HepG2 (cell line): Measurements from ENCODE around the gene APBB2. TPM values are rescaled to one million over a fixed set of nuclear protein-coding genes. Genes with fewer than 3 reads are reported as not detected.
A peak's percentile ranks its signal among the peaks of the same experiment; 100 is the strongest.

ENCODE experiments used
- ATAC-seq: fragments of 200-7000 bp; cut with Tn5 transposase; 3 replicates; pipeline ENCODE4 v1.9.1; 2020; ENCODE audit warnings: mild to moderate bottlenecking, moderate library complexity
- BruUV-seq: library from RNA; stranded (reverse); fragments of 400-500 nt; replicated peaks from 2 replicates; lab custom pipeline; 2021; lab: Mats Ljungman, UMichigan
- CTCF ChIA-PET: fragments of 300-600 bp; formaldehyde crosslinking; extraction: SDS; loops from one replicate; lab custom pipeline; 2021; ENCODE audit warnings: low total read pairs, inconsistent platforms, low intra/inter-chr PET ratio; lab: Yijun Ruan, JAX
- POLR2A ChIA-PET: fragments of 350-600 bp; sonication (Branson Sonifier 250); formaldehyde crosslinking; loops from one replicate; lab custom pipeline; 2020; ENCODE audit warnings: antibody characterized with exemption, inconsistent platforms; lab: Yijun Ruan, JAX
- DNase-seq: peaks from one replicate; pipeline ENCODE4 v3.0.0-alpha.2; 2015; ENCODE audit warnings: low spot score
- FAIRE-seq: peaks from 3 replicates; lab custom pipeline; 2011; peaks lifted over from hg19 to GRCh38; lab: Jason Lieb, UNC
- H2AFZ ChIP-seq: one replicate; pipeline ENCODE4 v1.6.1; 2011; ENCODE audit warnings: low read length, inconsistent platforms
- H3K27ac ChIP-seq: fragments of 300-600 bp; 3 replicates; pipeline ENCODE4 v1.8.0; 2011; ENCODE audit warnings: mixed run types, mild to moderate bottlenecking, mixed read lengths, low read length, inconsistent platforms; ENCODE audit not compliant: insufficient read depth; ENCODE audit errors: extremely low read length
- H3K27me3 ChIP-seq, 2 experiments: fragments of 200-600 bp in 1 of 2; 2 replicates in 1 of 2; 3 replicates in 1 of 2; pipeline versions ENCODE4 v1.6.0 to v1.8.0; 2011; ENCODE audit warnings: low read length in 2 of 2, mild to moderate bottlenecking in 2 of 2, moderate library complexity in 2 of 2, inconsistent platforms in 1 of 2; ENCODE audit not compliant: insufficient read depth in 2 of 2, control insufficient read depth in 1 of 2
- H3K36me3 ChIP-seq, 2 experiments: fragments of 200-600 bp in 1 of 2; replicated peaks in 1 of 2; 2 replicates in 1 of 2; 3 replicates in 1 of 2; pipeline versions ENCODE4 v1.5.1 to v1.8.0; 2011; ENCODE audit warnings: low read length in 2 of 2, inconsistent platforms in 1 of 2; ENCODE audit not compliant: insufficient read depth in 2 of 2, control insufficient read depth in 1 of 2
- H3K4me1 ChIP-seq: 2 replicates; pipeline ENCODE4 v1.5.1; 2012; ENCODE audit warnings: low read length, inconsistent platforms; ENCODE audit not compliant: insufficient read depth
- H3K4me2 ChIP-seq: 2 replicates; pipeline ENCODE4 v1.6.0; 2011; ENCODE audit warnings: low read depth, low read length, inconsistent platforms
- H3K4me3 ChIP-seq, 3 experiments: fragments of 200-600 bp in 1 of 3; sonication (generic), shearing (Covaris generic) in 1 of 3; replicated peaks in 1 of 3; 2 replicates each; pipeline ENCODE4 v1.5.1; 2011 to 2016; ENCODE audit warnings: low read length in 3 of 3, inconsistent platforms in 2 of 3, low read depth in 2 of 3, mild to moderate bottlenecking in 2 of 3, control low read depth in 1 of 3, mixed read lengths in 1 of 3; ENCODE audit not compliant: insufficient read depth in 1 of 3
- H3K79me2 ChIP-seq: one replicate; pipeline ENCODE4 v1.6.1; 2011; ENCODE audit warnings: low read length, inconsistent platforms; ENCODE audit not compliant: insufficient read depth
- H3K9ac ChIP-seq: 2 replicates; pipeline ENCODE4 v1.6.0; 2011; ENCODE audit warnings: mild to moderate bottlenecking, low read depth, low read length, inconsistent platforms; ENCODE audit not compliant: insufficient read depth
- H3K9me3 ChIP-seq: 2 replicates; pipeline ENCODE4 v1.5.1; 2012; ENCODE audit warnings: mild to moderate bottlenecking, low read length
- H4K20me1 ChIP-seq: 2 replicates; pipeline ENCODE4 v1.6.0; 2011; ENCODE audit warnings: inconsistent platforms, mild to moderate bottlenecking, low read length, moderate library complexity; ENCODE audit not compliant: insufficient read depth
- EED ChIP-seq: sonication (generic); formaldehyde crosslinking; IDR thresholded peaks from 2 replicates; pipeline ENCODE4 v1.5.0; 2020; ENCODE audit warnings: mild to moderate bottlenecking, missing genetic modification reagents
- FOXC1 ChIP-seq: sonication (generic); formaldehyde crosslinking; IDR thresholded peaks from 2 replicates; pipeline ENCODE4 v1.8.0; 2022; ENCODE audit warnings: mild to moderate bottlenecking, missing genetic modification reagents, borderline replicate concordance
- JUN ChIP-seq: sonication (generic); formaldehyde crosslinking; IDR thresholded peaks from 2 replicates; pipeline ENCODE4 v1.4.0; 2020; ENCODE audit warnings: mild to moderate bottlenecking, missing genetic modification reagents
- KAT8 ChIP-seq: IDR thresholded peaks from 2 replicates; pipeline ENCODE4 v1.6.1; 2016; ENCODE audit warnings: missing genetic modification reagents, missing compliant biosample characterization
- KLF9 ChIP-seq: IDR thresholded peaks from 2 replicates; pipeline ENCODE4 v1.6.1; 2016; ENCODE audit warnings: low read depth
- TRIM22 ChIP-seq: fragments of 450-650 bp; IDR thresholded peaks from 2 replicates; pipeline ENCODE4 v1.6.1; 2017
- XBP1 ChIP-seq: sonication (generic); formaldehyde crosslinking; IDR thresholded peaks from 2 replicates; pipeline ENCODE4 v1.5.0; 2020; ENCODE audit warnings: missing genetic modification reagents
- ZFP36L1 ChIP-seq: sonication (generic); formaldehyde crosslinking; IDR thresholded peaks from 2 replicates; pipeline ENCODE4 v1.8.0; 2022; ENCODE audit warnings: mild to moderate bottlenecking, missing genetic modification reagents, moderate library complexity
- ZNF101 ChIP-seq: sonication (generic); formaldehyde crosslinking; IDR thresholded peaks from 2 replicates; pipeline ENCODE4 v1.4.0; 2020; ENCODE audit warnings: mild to moderate bottlenecking, low read depth, missing genetic modification reagents, borderline replicate concordance
- ZNF430 ChIP-seq: sonication (generic); formaldehyde crosslinking; IDR thresholded peaks from 2 replicates; pipeline ENCODE4 v1.9.0; 2021; ENCODE audit warnings: mild to moderate bottlenecking, missing genetic modification reagents
- ZNF83 ChIP-seq: sonication (generic); formaldehyde crosslinking; IDR thresholded peaks from 2 replicates; pipeline ENCODE4 v1.4.0; 2020; ENCODE audit warnings: missing genetic modification reagents, mild to moderate bottlenecking, borderline replicate concordance
- WGBS: methylation state at CpG from one replicate; pipeline ENCODE4 v1.1.6; 2017; ENCODE audit warnings: low lambda C conversion rate; 5-methylcytosine and 5-hydroxymethylcytosine counted together
- in situ Hi-C: cut with HindIII; loops from 2 replicates; pipeline ENCODE4 v1.10.0; 2017; ENCODE audit warnings: low pct_unique_long_range_greater_than_20kb; ENCODE audit not compliant: extremely low pct_ligation_motif_present
- intact Hi-C: fragments of 100-400 bp; cut with micrococcal nuclease; formaldehyde crosslinking; loops from one replicate; pipeline ENCODE4 v1.10.0; 2022; ENCODE audit not compliant: unreplicated experiment
- polyA plus RNA-seq, 8 experiments: library from polyadenylated mRNA; depleted of rRNA in 3 of 8; stranded (reverse) in 7 of 8; unstranded in 1 of 8; fragments of >200 nt; fragmentation: Illumina TruSeq in 4 of 8; extraction: Trizol in 4 of 8; gene quantifications; 2 replicates each; pipeline versions ENCODE4 v1.2.1 to v1.2.3, GENCODE V29; 2011 to 2016; ENCODE audit warnings: low read depth in 4 of 8, missing spikeins in 1 of 8, mixed read lengths in 1 of 8; ENCODE audit not compliant: insufficient read depth in 1 of 8
- total RNA-seq, 5 experiments: library from RNA; depleted of rRNA; stranded (reverse); fragments of >200 nt; fragmentation: Illumina TruSeq; extraction: Trizol; gene quantifications; 2 replicates each; pipeline ENCODE4 v1.2.3, GENCODE V29; 2016; ENCODE audit warnings: low read depth in 1 of 5
- TF ChIP-seq, protein P1 (sequence below): sonication (generic); formaldehyde crosslinking; IDR thresholded peaks from 2 replicates; pipeline ENCODE4 v1.4.0; 2020; ENCODE audit warnings: missing genetic modification reagents
- TF ChIP-seq, protein P2 (sequence below), 2 experiments: sonication (generic) in 1 of 2; formaldehyde crosslinking in 1 of 2; IDR thresholded peaks; 2 replicates each; pipeline versions ENCODE4 v1.4.0 to v1.6.1; 2016 to 2020; ENCODE audit warnings: borderline replicate concordance in 1 of 2, low read depth in 1 of 2, mild to moderate bottlenecking in 1 of 2, missing genetic modification reagents in 1 of 2

APBB2 gene
- total and polyA plus RNA-seq, 2 of the 13 experiments (the other 11 are each of a cell fraction or from before 2014, with no cell fraction given), result 11.7 to 17.0 TPM

DNA sequence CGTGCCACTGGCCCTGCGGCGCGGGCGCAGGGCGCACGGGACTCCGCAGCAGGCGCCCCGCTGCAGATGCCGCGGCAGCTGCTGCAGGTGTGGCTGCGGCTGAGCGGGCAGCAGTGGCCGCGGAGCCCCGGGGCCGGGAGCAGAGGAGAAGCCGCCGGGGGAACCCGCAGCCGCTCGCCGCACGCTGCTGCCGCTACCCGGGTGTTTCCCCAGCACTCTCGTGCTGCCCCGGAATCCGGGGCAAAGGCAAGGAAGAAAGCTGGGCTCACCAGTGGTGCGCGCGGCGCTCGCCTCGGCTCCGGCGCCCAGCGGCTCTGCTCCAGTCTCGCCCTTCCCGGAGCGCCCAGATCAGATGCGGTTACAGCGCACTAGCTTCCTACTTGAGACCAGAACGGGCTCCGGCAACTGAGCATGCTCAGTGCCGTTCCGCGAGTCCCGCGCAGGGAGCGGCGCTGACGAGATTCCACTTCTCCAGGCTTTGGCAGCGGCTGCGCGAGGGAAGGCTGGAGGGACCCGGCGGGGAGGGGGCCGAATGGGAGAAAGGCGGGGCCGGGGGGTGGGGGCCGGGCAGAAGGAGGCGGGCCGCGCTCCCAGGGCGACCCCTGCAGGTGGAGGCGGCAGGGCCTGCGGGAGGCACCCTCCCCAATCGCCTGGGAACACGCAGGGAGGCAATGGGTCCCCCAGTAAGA is at the start of gene APBB2 (continued):
- TF ChIP-seq, protein P1, sequence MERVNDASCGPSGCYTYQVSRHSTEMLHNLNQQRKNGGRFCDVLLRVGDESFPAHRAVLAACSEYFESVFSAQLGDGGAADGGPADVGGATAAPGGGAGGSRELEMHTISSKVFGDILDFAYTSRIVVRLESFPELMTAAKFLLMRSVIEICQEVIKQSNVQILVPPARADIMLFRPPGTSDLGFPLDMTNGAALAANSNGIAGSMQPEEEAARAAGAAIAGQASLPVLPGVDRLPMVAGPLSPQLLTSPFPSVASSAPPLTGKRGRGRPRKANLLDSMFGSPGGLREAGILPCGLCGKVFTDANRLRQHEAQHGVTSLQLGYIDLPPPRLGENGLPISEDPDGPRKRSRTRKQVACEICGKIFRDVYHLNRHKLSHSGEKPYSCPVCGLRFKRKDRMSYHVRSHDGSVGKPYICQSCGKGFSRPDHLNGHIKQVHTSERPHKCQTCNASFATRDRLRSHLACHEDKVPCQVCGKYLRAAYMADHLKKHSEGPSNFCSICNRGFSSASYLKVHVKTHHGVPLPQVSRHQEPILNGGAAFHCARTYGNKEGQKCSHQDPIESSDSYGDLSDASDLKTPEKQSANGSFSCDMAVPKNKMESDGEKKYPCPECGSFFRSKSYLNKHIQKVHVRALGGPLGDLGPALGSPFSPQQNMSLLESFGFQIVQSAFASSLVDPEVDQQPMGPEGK, result peak; percentile 95
- TF ChIP-seq FOXC1 (CRISPR knock-in tag) (peak; percentile 75; the same call in 1 of the 2 replicates), ZNF83 (CRISPR knock-in tag) (no peak)

DNA sequence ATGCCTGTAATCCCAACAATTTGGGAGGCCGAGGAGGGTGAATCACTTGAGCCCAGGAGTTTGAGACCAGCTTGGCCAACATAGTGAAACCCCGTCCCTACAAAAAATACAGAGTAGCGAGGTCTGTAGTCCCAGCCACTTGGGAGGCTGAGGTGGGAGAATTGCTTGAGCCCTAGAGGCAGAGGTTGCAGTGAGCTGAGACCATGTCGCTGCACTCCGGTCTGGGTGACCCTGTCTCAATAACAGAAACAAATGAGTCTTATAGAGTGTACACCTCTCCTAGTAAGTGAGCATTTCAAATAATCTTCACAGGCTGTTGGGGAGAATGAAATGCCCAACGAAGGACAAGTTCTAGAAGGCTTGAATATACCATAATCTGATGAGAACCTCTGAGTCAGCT is 47.9 kb upstream of the APBB2 start:
- Histone ChIP-seq H2AFZ (no peak overlapping the region), H4K20me1 (no peaks in the 10 kb centered on the region), H3K4me1 (no peaks in the 10 kb centered on the region), H3K4me2 (no peak overlapping the region), H3K36me3 (no peaks in the 10 kb centered on the region), H3K4me3 (no peak overlapping the region), H3K79me2 (no peaks in the 10 kb centered on the region), H3K9me3 (no peaks in the 10 kb centered on the region), H3K27me3 (peaks cover 2 to 28% of the 10 kb centered on the region in 2 experiments; a peak in 4 of 5 replicates), H3K27ac (no peak overlapping the region), H3K9ac (no peak overlapping the region)
- ATAC-seq (no peak), FAIRE-seq (no peak), DNase-seq (no peak)
- intact Hi-C loops, result no loop called here
- CTCF ChIA-PET, result no interaction called here
- WGBS, result 33% methylated on average over 5 of the region's 6 CpGs
- no TSS peak for BruUV-seq
- POLR2A ChIA-PET, result no interaction called here
- in situ Hi-C loops, result loop anchor here (10.0 kb wide), 1 partner anchor 623 kb away; no protein-coding TSS in a partner anchor
- TF ChIP-seq ZNF101 (CRISPR knock-in tag) (no peak), XBP1 (CRISPR knock-in tag) (no peak), EED (no peak), ZNF430 (CRISPR knock-in tag) (no peak), TRIM22 (no peak), ZFP36L1 (CRISPR knock-in tag) (no peak), JUN (CRISPR knock-in tag) (no peak), KAT8 (CRISPR knock-in tag) (no peak), KLF9 (no peak)
- TF ChIP-seq, protein P2, sequence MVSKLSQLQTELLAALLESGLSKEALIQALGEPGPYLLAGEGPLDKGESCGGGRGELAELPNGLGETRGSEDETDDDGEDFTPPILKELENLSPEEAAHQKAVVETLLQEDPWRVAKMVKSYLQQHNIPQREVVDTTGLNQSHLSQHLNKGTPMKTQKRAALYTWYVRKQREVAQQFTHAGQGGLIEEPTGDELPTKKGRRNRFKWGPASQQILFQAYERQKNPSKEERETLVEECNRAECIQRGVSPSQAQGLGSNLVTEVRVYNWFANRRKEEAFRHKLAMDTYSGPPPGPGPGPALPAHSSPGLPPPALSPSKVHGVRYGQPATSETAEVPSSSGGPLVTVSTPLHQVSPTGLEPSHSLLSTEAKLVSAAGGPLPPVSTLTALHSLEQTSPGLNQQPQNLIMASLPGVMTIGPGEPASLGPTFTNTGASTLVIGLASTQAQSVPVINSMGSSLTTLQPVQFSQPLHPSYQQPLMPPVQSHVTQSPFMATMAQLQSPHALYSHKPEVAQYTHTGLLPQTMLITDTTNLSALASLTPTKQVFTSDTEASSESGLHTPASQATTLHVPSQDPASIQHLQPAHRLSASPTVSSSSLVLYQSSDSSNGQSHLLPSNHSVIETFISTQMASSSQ (IDR thresholded peaks at IDR 0.05; ENCODE audit: low read depth), result no peak
- TF ChIP-seq, protein P2 (CRISPR knock-in tag; IDR thresholded peaks at IDR 0.05; ENCODE audit: borderline replicate concordance), result no peak
